Measurements from ENCODE around the gene ROCK1.

DNA sequence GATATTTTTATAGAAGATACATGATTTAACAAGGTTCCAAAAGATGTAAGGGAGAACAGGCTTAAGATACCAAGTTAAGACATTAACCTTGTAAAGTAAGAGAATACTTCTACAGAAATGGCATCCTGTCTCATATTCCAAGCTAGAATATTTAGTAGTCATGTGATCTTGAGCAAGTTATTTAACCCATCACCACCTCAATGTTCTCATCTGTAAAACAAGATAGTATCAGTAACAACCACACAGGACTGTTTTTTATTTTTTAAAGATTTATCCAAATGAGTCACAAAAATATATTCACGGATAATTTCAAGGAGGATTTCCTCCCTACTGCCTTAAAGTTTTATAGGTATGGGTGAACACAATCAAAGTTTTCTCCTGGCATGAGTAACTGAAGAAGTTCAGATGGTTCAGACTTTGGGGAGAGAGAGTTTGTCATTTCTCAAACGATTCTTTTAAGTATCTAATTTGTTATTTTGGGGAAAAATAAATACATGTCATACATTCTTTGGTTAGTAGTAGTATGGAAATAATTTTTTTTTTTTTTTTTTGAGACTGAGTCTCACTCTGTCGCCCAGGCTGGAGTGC is 25.9 kb downstream of the ROCK1 start:
- TF ChIP-seq POLR2AphosphoS5 (IDR thresholded peaks at IDR 0.05; ENCODE audit: control insufficient read depth, insufficient read depth, low read depth, low read length), result no peak
- no peak for TF ChIP-seq TGIF2 (CRISPR knock-in tag; IDR thresholded peaks at IDR 0.05)
- no peak for TF ChIP-seq RFX1 (IDR thresholded peaks at IDR 0.05)
- TF ChIP-seq, protein P1, sequence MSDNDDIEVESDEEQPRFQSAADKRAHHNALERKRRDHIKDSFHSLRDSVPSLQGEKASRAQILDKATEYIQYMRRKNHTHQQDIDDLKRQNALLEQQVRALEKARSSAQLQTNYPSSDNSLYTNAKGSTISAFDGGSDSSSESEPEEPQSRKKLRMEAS (CRISPR knock-in tag; IDR thresholded peaks at IDR 0.05), result no peak
